Measurements from ENCODE around the gene TENM3.

DNA sequence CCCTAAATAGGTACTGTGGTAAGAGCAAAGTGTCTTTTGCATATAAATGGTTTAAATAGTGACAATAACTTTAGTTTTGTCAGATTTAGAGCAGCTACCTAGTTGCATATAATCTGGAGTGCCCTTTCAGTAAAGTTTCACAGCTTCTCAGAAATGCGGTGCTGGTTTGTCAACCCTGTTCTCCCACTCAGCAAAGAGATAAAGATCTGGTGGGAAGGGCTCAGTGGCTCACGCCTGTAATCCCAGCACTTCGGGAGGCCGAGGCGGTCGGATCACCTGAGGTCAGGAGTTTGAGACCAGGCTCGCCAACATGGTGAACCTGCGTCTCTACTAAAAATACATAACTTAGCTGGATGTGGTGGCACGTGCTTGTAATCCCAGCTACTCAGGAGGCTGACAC lies 45.6 kb upstream of the TENM3 start:
- TF ChIP-seq EZH2 (IDR thresholded peaks at IDR 0.05; ENCODE audit: borderline replicate concordance, low read depth, low read length, severe bottlenecking): no peak
- TF ChIP-seq, protein P1, sequence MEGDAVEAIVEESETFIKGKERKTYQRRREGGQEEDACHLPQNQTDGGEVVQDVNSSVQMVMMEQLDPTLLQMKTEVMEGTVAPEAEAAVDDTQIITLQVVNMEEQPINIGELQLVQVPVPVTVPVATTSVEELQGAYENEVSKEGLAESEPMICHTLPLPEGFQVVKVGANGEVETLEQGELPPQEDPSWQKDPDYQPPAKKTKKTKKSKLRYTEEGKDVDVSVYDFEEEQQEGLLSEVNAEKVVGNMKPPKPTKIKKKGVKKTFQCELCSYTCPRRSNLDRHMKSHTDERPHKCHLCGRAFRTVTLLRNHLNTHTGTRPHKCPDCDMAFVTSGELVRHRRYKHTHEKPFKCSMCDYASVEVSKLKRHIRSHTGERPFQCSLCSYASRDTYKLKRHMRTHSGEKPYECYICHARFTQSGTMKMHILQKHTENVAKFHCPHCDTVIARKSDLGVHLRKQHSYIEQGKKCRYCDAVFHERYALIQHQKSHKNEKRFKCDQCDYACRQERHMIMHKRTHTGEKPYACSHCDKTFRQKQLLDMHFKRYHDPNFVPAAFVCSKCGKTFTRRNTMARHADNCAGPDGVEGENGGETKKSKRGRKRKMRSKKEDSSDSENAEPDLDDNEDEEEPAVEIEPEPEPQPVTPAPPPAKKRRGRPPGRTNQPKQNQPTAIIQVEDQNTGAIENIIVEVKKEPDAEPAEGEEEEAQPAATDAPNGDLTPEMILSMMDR (IDR thresholded peaks at IDR 0.05; ENCODE audit: borderline replicate concordance, extremely low read depth, low read length, poor library complexity, severe bottlenecking): no peak
